T-cell (primary cell): Measurements from ENCODE around the gene NKAIN2. TPM values are rescaled to one million over a fixed set of nuclear protein-coding genes. Genes with fewer than 3 reads are reported as not detected.

Experiments
- ATAC-seq, 4 experiments: fragments of 200-7000 bp in 3 of 4; fragments of 150-1000 bp in 1 of 4; cut with Tn5 transposase; replicated peaks in 1 of 4; 1 replicate in 3 of 4; 2 replicates in 1 of 4; pipeline ENCODE4 v1.10.0; 2021; ENCODE audit warnings: moderate library complexity in 3 of 4, mild to moderate bottlenecking in 2 of 4, moderate number of reproducible peaks in 1 of 4
- CTCF ChIA-PET, 2 donors: fragments of 300-600 bp; sonication (Branson Sonifier 250); formaldehyde crosslinking; loops; one replicate each; lab custom pipeline; 2022; ENCODE audit warnings: antibody characterized with exemption in 2 of 2; lab: Charles Lee
- POLR2A ChIA-PET, 2 donors: fragments of 300-600 bp; sonication (Branson Sonifier 250); formaldehyde crosslinking; loops; one replicate each; lab custom pipeline; 2022; ENCODE audit warnings: antibody characterized with exemption in 2 of 2; lab: Charles Lee
- DNase-seq, 35 experiments: peaks; one replicate each; pipeline versions ENCODE4 v3.0.0 to v3.0.0-alpha.2; 2013 to 2023
- H3K27ac ChIP-seq: one replicate; pipeline ENCODE4 v1.5.1; 2013; ENCODE audit warnings: low read length
- H3K27me3 ChIP-seq, 2 experiments: replicated peaks in 1 of 2; 1 replicate in 1 of 2; 2 replicates in 1 of 2; pipeline versions ENCODE4 v1.6.1 to v1.7.0; 2013; ENCODE audit warnings: low read length in 1 of 2, mixed read lengths in 1 of 2; ENCODE audit not compliant: control insufficient read depth in 2 of 2, insufficient read depth in 2 of 2; ENCODE audit errors: extremely low read depth in 1 of 2
- H3K36me3 ChIP-seq, 2 donors: 1 replicate in 1 of 2; 2 replicates in 1 of 2; pipeline versions ENCODE4 v1.6.1 to v1.7.0; 2013; ENCODE audit warnings: low read length in 1 of 2; ENCODE audit not compliant: control insufficient read depth in 2 of 2, insufficient read depth in 1 of 2; ENCODE audit errors: extremely low read depth in 1 of 2
- H3K4me1 ChIP-seq, 2 experiments: 1 replicate in 1 of 2; 2 replicates in 1 of 2; pipeline versions ENCODE4 v1.6.1 to v1.7.0; 2013; ENCODE audit warnings: low read length in 2 of 2, mixed read lengths in 1 of 2; ENCODE audit not compliant: insufficient read depth in 2 of 2, control insufficient read depth in 1 of 2; ENCODE audit errors: extremely low read depth in 1 of 2
- H3K4me3 ChIP-seq, 2 donors: 1 replicate in 1 of 2; 2 replicates in 1 of 2; pipeline versions ENCODE4 v1.5.1 to v1.7.0; 2013; ENCODE audit warnings: mild to moderate bottlenecking in 2 of 2, low read length in 1 of 2, moderate library complexity in 1 of 2; ENCODE audit not compliant: control insufficient read depth in 1 of 2; ENCODE audit errors: extremely low read depth in 1 of 2
- H3K9me3 ChIP-seq: 2 replicates; pipeline ENCODE4 v1.7.0; 2013
- H3K27ac Mint-ChIP-seq, 2 donors: one replicate each; pipeline ENCODE4 v1.8.0; 2020 to 2021; ENCODE audit warnings: mild to moderate bottlenecking in 2 of 2, mixed read lengths in 2 of 2
- H3K27me3 Mint-ChIP-seq, 2 donors: one replicate each; pipeline ENCODE4 v1.8.0; 2021 to 2022; ENCODE audit warnings: mixed read lengths in 2 of 2
- H3K36me3 Mint-ChIP-seq: one replicate; pipeline ENCODE4 v1.8.0; 2021; ENCODE audit warnings: mixed read lengths
- H3K4me1 Mint-ChIP-seq, 3 donors: one replicate each; pipeline ENCODE4 v1.8.0; 2020 to 2022; ENCODE audit warnings: mixed read lengths in 3 of 3, mild to moderate bottlenecking in 1 of 3
- H3K4me3 Mint-ChIP-seq, 3 donors: one replicate each; pipeline ENCODE4 v1.8.0; 2020 to 2022; ENCODE audit warnings: mild to moderate bottlenecking in 3 of 3, mixed read lengths in 3 of 3, moderate library complexity in 3 of 3
- H3K9me3 Mint-ChIP-seq, 3 donors: one replicate each; pipeline ENCODE4 v1.8.0; 2020 to 2022; ENCODE audit warnings: mixed read lengths in 3 of 3
- WGBS: methylation state at CpG from one replicate; pipeline ENCODE4 v1.1.5; 2013; ENCODE audit warnings: missing lambda C conversion rate; ENCODE audit not compliant: insufficient coverage; 5-methylcytosine and 5-hydroxymethylcytosine counted together
- total RNA-seq, 35 experiments: library from RNA in 6 of 35; stranded (reverse) in 6 of 35; fragments of 120-200 nt in 1 of 35; gene quantifications; one replicate each; pipeline versions ENCODE4 v1.2.1 to v1.2.4 and lab custom pipeline; 2013 to 2026

Gene NKAIN2
- total RNA-seq, 5 donors from 2014 or later (not counting 1 experiment from before 2014, with no cell fraction given), result 0.13 TPM; not detected in 4

GRCh38 chr6:123838505-123839234, 35.0 kb downstream of the NKAIN2 start:
- Histone ChIP-seq H3K4me3 (no peak overlapping the region), H3K4me1 (no peaks in the 10 kb centered on the region), H3K27me3 (no peaks in the 10 kb centered on the region), H3K9me3 (no peaks in the 10 kb centered on the region), H3K36me3 (no peaks in the 10 kb centered on the region), H3K27ac (no peak overlapping the region)
- DNase-seq (no peak), ATAC-seq (no peak)
- H3K36me3 Mint-ChIP-seq, result no peaks in the 10 kb centered on the region
- H3K4me3 Mint-ChIP-seq, result no peak overlapping the region
- peaks cover 0 to 4% (median 3%) of the 10 kb centered on the region in 3 donors for H3K9me3 Mint-ChIP-seq
- ChIA-PET POLR2A (no interaction called here), CTCF (no interaction called here)
- no peaks in the 10 kb centered on the region for H3K4me1 Mint-ChIP-seq
- H3K27ac Mint-ChIP-seq, result no peak overlapping the region
- no peaks in the 10 kb centered on the region for H3K27me3 Mint-ChIP-seq
- 50% methylated on average over 1 of the region's 8 CpGs for WGBS

DNA sequence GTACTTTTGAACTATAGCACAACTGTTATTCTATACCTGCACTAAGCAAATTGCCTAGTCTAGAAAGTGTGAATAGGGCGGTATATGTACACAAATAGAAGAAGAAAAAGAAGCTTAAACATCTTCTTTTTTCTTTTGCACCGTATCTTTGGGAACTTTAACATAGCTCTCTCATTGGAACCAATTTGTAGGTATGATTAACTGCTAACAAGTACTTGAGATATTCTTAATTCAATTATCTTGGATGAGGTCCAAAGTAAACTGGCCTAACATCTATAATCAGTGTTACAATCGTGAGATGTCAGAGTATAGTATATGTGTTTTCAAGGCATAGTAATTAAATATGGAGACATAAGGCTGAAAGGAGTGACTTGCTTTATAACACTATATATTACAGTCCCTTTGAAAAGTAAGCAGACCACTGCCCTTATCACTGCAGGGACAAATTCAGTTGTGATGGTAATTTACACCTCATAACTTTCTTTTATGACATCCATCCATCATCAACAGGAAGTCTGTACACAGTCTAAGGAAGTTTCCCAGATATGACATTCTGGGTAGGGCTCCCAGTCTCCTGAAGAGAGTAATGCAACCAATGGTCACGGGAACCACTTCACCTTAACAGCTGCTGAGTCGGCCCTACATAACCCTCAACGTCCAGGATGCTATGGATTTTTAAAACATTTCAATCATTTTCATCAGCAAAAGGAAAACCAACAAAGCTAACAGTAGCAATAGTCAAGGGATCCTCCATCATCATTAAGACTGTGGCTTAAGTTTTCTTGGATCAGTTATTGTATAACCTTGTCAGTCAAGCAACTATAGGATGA, 37.6 kb downstream of the NKAIN2 start:
- H3K4me1 ChIP-seq, result no peaks in the 10 kb centered on the region
- Mint-ChIP-seq H3K36me3 (no peaks in the 10 kb centered on the region), H3K27ac (no peak overlapping the region), H3K9me3 (peaks cover 0 to 2% (median 0%) of the 10 kb centered on the region in 3 donors), H3K27me3 (no peaks in the 10 kb centered on the region), H3K4me3 (no peak overlapping the region), H3K4me1 (no peaks in the 10 kb centered on the region)
- ChIA-PET CTCF (no interaction called here), POLR2A (interaction anchor here in 1 of 2 donors (0.8 kb wide), 1 partner anchor 15 kb away, joined by 3 read pairs; no protein-coding TSS in a partner anchor)
- WGBS, result 23% methylated on average over 3 of the region's 6 CpGs
- ATAC-seq (no peak), DNase-seq (no peak)
- H3K36me3 ChIP-seq, result no peaks in the 10 kb centered on the region
- H3K27me3 ChIP-seq, result no peaks in the 10 kb centered on the region
- no peaks in the 10 kb centered on the region for H3K9me3 ChIP-seq
- H3K27ac ChIP-seq, result no peak overlapping the region
- H3K4me3 ChIP-seq, result no peak overlapping the region

- Histone ChIP-seq H3K4me3 (no peak overlapping the region), H3K4me1 (no peaks in the 10 kb centered on the region), H3K9me3 (no peaks in the 10 kb centered on the region), H3K27ac (no peak overlapping the region), H3K27me3 (no peaks in the 10 kb centered on the region), H3K36me3 (no peaks in the 10 kb centered on the region)
- no peaks in the 10 kb centered on the region for H3K4me1 Mint-ChIP-seq
- CTCF ChIA-PET, result no interaction called here
- WGBS, result 60% methylated on average over 1 of the region's 5 CpGs
- DNase-seq (no peak), ATAC-seq (no peak)
- no peaks in the 10 kb centered on the region for H3K36me3 Mint-ChIP-seq
- no peak overlapping the region for H3K4me3 Mint-ChIP-seq
- H3K27ac Mint-ChIP-seq, result no peak overlapping the region
- POLR2A ChIA-PET, result no interaction called here
- no peaks in the 10 kb centered on the region for H3K27me3 Mint-ChIP-seq
- peaks cover 0 to 2% (median 0%) of the 10 kb centered on the region in 3 donors for H3K9me3 Mint-ChIP-seq
Measured at GRCh38 chr6:123844011-123844410, 40.3 kb downstream of the NKAIN2 start.

DNA sequence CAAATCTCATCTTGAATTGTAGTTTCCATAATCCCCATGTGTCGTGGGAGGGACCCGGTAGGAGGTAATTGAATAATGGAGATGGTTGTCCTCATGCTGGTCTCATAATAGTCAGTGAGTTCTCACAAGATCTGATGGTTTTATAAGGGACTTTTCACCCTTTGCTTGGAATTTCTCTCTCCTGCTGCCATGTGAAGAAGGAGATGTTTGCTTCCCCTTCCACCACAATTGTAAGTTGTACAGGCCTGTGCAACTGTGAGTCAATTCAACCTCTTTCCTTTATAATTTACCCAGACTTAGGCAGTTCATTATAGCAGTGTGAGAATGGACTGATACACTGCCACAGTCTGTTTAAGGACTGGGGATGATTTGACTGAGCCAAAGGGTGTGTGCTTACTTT, 44.7 kb downstream of the NKAIN2 start:
- Histone ChIP-seq H3K9me3 (no peaks in the 10 kb centered on the region), H3K4me3 (no peak overlapping the region), H3K27me3 (no peaks in the 10 kb centered on the region), H3K4me1 (no peaks in the 10 kb centered on the region), H3K36me3 (no peaks in the 10 kb centered on the region), H3K27ac (no peak overlapping the region)
- no peaks in the 10 kb centered on the region for H3K36me3 Mint-ChIP-seq
- no peaks in the 10 kb centered on the region for H3K27me3 Mint-ChIP-seq
- ATAC-seq (no peak), DNase-seq (no peak)
- POLR2A ChIA-PET, result no interaction called here
- no peaks in the 10 kb centered on the region for H3K4me1 Mint-ChIP-seq
- no peak overlapping the region for H3K27ac Mint-ChIP-seq
- H3K9me3 Mint-ChIP-seq, result peaks cover 0 to 7% (median 0%) of the 10 kb centered on the region in 3 donors
- no peak overlapping the region for H3K4me3 Mint-ChIP-seq
- WGBS, result no CpG with 5 or more reads among the region's 2 CpGs
- CTCF ChIA-PET, result interaction anchor here in 1 of 2 donors (0.5 kb wide), 1 partner anchor 37 kb away, joined by 4 read pairs; no protein-coding TSS in a partner anchor

- ATAC-seq (no peak), DNase-seq (no peak)
- H3K4me3 Mint-ChIP-seq, result no peak overlapping the region
- no peaks in the 10 kb centered on the region for H3K9me3 ChIP-seq
- H3K36me3 ChIP-seq, result no peaks in the 10 kb centered on the region
- ChIA-PET POLR2A (no interaction called here), CTCF (no interaction called here)
- H3K4me3 ChIP-seq, result no peak overlapping the region
- no peaks in the 10 kb centered on the region for H3K36me3 Mint-ChIP-seq
- H3K27me3 ChIP-seq, result no peaks in the 10 kb centered on the region
- H3K27ac ChIP-seq, result no peak overlapping the region
- no peaks in the 10 kb centered on the region for H3K27me3 Mint-ChIP-seq
- H3K4me1 ChIP-seq, result no peaks in the 10 kb centered on the region
- no peaks in the 10 kb centered on the region for H3K4me1 Mint-ChIP-seq
- 90% methylated on average over 3 of the region's 3 CpGs for WGBS
- peaks cover 0 to 7% (median 0%) of the 10 kb centered on the region in 3 donors for H3K9me3 Mint-ChIP-seq
- H3K27ac Mint-ChIP-seq, result no peak overlapping the region
Measured at GRCh38 chr6:123849406-123849805, 45.7 kb downstream of the NKAIN2 start.

DNA sequence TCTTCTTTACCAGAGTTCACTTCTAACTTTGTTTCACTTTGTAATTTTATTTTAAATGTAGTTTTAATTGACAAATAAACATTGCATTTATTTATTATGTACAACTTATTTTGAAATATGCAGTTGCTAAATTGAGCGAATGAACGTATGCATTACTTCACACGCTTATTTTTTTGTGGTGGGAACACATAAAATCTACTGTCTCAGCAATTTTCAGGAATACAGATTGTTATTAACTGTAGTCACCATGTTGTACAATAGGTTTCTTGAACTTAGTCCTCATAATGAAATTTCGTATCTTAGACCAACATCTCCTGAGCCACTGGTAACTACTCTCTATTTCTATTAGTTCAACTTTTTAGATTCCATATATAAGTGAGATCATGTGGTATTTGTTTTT, 46.9 kb downstream of the NKAIN2 start:
- Mint-ChIP-seq H3K4me1 (no peaks in the 10 kb centered on the region), H3K9me3 (peaks cover 0 to 7% (median 0%) of the 10 kb centered on the region in 3 donors), H3K36me3 (no peaks in the 10 kb centered on the region), H3K27me3 (no peaks in the 10 kb centered on the region), H3K27ac (no peak overlapping the region), H3K4me3 (no peak overlapping the region)
- DNase-seq, result no peak
- Histone ChIP-seq H3K9me3 (no peaks in the 10 kb centered on the region), H3K27me3 (no peaks in the 10 kb centered on the region), H3K27ac (no peak overlapping the region), H3K4me3 (no peak overlapping the region), H3K4me1 (no peaks in the 10 kb centered on the region), H3K36me3 (no peaks in the 10 kb centered on the region)
- CTCF ChIA-PET, result no interaction called here
- POLR2A ChIA-PET, result no interaction called here
- no CpG with 5 or more reads among the region's 4 CpGs for WGBS
- no peak for ATAC-seq
